B cell (primary cell): ENCODE results near the gene CTNNA1.

Experiments used
- CTCF ChIP-seq: fragments of 200-600 bp; IDR thresholded peaks from one replicate; pipeline ENCODE4 v1.8.0; 2022; ENCODE audit warnings: antibody characterized with exemption, mild to moderate bottlenecking
- EZH2 ChIP-seq: IDR thresholded peaks from 2 replicates; pipeline ENCODE4 v1.6.1; 2012; ENCODE audit warnings: borderline replicate concordance, low read depth, mild to moderate bottlenecking, moderate library complexity, low read length; ENCODE audit not compliant: insufficient read depth, poor library complexity, severe bottlenecking

GRCh38 chr5:138980441-138980840, 227.2 kb downstream of the CTNNA1 start:
- TF ChIP-seq EZH2 (no peak), CTCF (no peak)
